ENCODE measurements around the gene CD180.

- no peak for TF ChIP-seq POLR2A (IDR thresholded peaks at IDR 0.05; ENCODE audit: low read depth, low read length)
- no peak for TF ChIP-seq FOS (IDR thresholded peaks at IDR 0.05; ENCODE audit: borderline replicate concordance, insufficient read depth, low read length)
- TF ChIP-seq CTCF (IDR thresholded peaks at IDR 0.05; ENCODE audit: extremely low read depth in 1 of 2, insufficient read depth in 1 of 2, low read depth in 1 of 2, low read length in 2 of 2) = no peak
- TF ChIP-seq MAX (IDR thresholded peaks at IDR 0.05; ENCODE audit: insufficient read depth, insufficient read length) = no peak
- no peak for TF ChIP-seq POLR2AphosphoS5 (IDR thresholded peaks at IDR 0.05; ENCODE audit: insufficient read depth, low read depth, low read length)
- TF ChIP-seq JUN (IDR thresholded peaks at IDR 0.05; ENCODE audit: borderline replicate concordance, insufficient read depth, insufficient read length, low read depth) = no peak
- TF ChIP-seq EZH2 (IDR thresholded peaks at IDR 0.05; ENCODE audit: borderline replicate concordance, low read depth, low read length, severe bottlenecking) = no peak
- TF ChIP-seq MYC (IDR thresholded peaks at IDR 0.05; ENCODE audit: low read depth, low read length) = no peak
- TF ChIP-seq GATA2 (IDR thresholded peaks at IDR 0.05; ENCODE audit: insufficient read depth, insufficient read length, low read depth, low read length) = no peak
Observed at GRCh38 chr5:67146574-67146973, 50.0 kb downstream of the CD180 start.
